IMR-90 (cell line): ENCODE measurements around the gene ACHE. TPM values are rescaled to one million over a fixed set of nuclear protein-coding genes. Genes with fewer than 3 reads are reported as not detected.

ENCODE experiments used
- ATAC-seq: fragments of 200-7000 bp; cut with Tn5 transposase; 2 replicates; pipeline ENCODE4 v1.9.1; 2020; ENCODE audit warnings: low read depth, mild to moderate bottlenecking, moderate library complexity
- BruUV-seq: library from RNA; stranded (reverse); fragments of 400-500 nt; replicated peaks from 2 replicates; lab custom pipeline; 2021; lab: Mats Ljungman, UMichigan
- CTCF ChIA-PET: fragments of 300-600 bp; formaldehyde crosslinking; extraction: SDS; loops from one replicate; lab custom pipeline; 2021; ENCODE audit warnings: antibody characterized with exemption; lab: Yijun Ruan, JAX
- POLR2A ChIA-PET: fragments of 300-600 bp; sonication (Branson Sonifier 250); formaldehyde crosslinking; loops from one replicate; lab custom pipeline; 2022; ENCODE audit warnings: antibody characterized with exemption; ENCODE audit not compliant: unreplicated experiment; lab: Charles Lee
- DNase-seq: peaks from one replicate; pipeline ENCODE4 v3.0.0; 2013
- H2AFZ ChIP-seq: replicated peaks from 2 replicates; pipeline ENCODE3; 2013; ENCODE audit warnings: low read length, mild to moderate bottlenecking; ENCODE audit not compliant: poor library complexity
- H2AK5ac ChIP-seq: 2 replicates; pipeline ENCODE4 v1.6.1; 2013; ENCODE audit warnings: low read depth, low read length, inconsistent platforms
- H2AK9ac ChIP-seq: replicated peaks from 2 replicates; pipeline ENCODE3; 2013; ENCODE audit warnings: mild to moderate bottlenecking, low read depth, low read length, moderate library complexity; ENCODE audit not compliant: poor library complexity
- H2BK120ac ChIP-seq: 2 replicates; pipeline ENCODE4 v1.6.1; 2013; ENCODE audit warnings: low read depth, low read length, inconsistent platforms
- H2BK15ac ChIP-seq: 3 replicates; pipeline ENCODE4 v1.6.1; 2013; ENCODE audit warnings: low read depth, low read length, inconsistent platforms
- H2BK20ac ChIP-seq: 2 replicates; pipeline ENCODE4 v1.6.1; 2013; ENCODE audit warnings: low read depth, mild to moderate bottlenecking, inconsistent platforms, low read length, moderate library complexity
- H2BK5ac ChIP-seq: 2 replicates; pipeline ENCODE4 v1.6.1; 2013; ENCODE audit warnings: mild to moderate bottlenecking, low read depth, low read length, inconsistent platforms; ENCODE audit not compliant: poor library complexity, severe bottlenecking
- H3K14ac ChIP-seq: replicated peaks from 2 replicates; pipeline ENCODE4 v1.6.1; 2013; ENCODE audit warnings: low read depth, low read length, inconsistent platforms
- H3K18ac ChIP-seq: 2 replicates; pipeline ENCODE4 v1.6.1; 2013; ENCODE audit warnings: low read depth, low read length, control low read depth
- H3K23ac ChIP-seq: 2 replicates; pipeline ENCODE4 v1.6.1; 2013; ENCODE audit warnings: low read depth, low read length, inconsistent platforms
- H3K27ac ChIP-seq: 2 replicates; pipeline ENCODE4 v1.5.1; 2013; ENCODE audit warnings: mild to moderate bottlenecking, control low read depth, low read length; ENCODE audit not compliant: insufficient read depth
- H3K27me3 ChIP-seq: 2 replicates; pipeline ENCODE4 v1.6.1; 2013; ENCODE audit warnings: low read length; ENCODE audit not compliant: control insufficient read depth, insufficient read depth
- H3K36me3 ChIP-seq: 2 replicates; pipeline ENCODE4 v1.6.1; 2013; ENCODE audit warnings: low read length, mixed read lengths; ENCODE audit not compliant: control insufficient read depth, insufficient read depth
- H3K4ac ChIP-seq: 2 replicates; pipeline ENCODE4 v1.6.1; 2013; ENCODE audit warnings: low read depth, low read length, inconsistent platforms
- H3K4me1 ChIP-seq: 2 replicates; pipeline ENCODE4 v1.6.1; 2013; ENCODE audit warnings: low read length, mixed read lengths; ENCODE audit not compliant: control insufficient read depth, insufficient read depth
- H3K4me2 ChIP-seq: 2 replicates; pipeline ENCODE4 v1.6.1; 2013; ENCODE audit warnings: low read depth, mild to moderate bottlenecking, control low read depth, low read length, moderate library complexity
- H3K4me3 ChIP-seq: 2 replicates; pipeline ENCODE4 v1.5.1; 2013; ENCODE audit warnings: low read depth, mild to moderate bottlenecking, control low read depth, low read length, moderate library complexity; ENCODE audit not compliant: insufficient read depth
- H3K56ac ChIP-seq: 2 replicates; pipeline ENCODE4 v1.6.1; 2013; ENCODE audit warnings: low read length, inconsistent platforms; ENCODE audit not compliant: insufficient read depth; ENCODE audit errors: extremely low read depth
- H3K79me1 ChIP-seq, 2 experiments: 2 replicates each; pipeline ENCODE4 v1.6.1; 2013; ENCODE audit warnings: low read length in 2 of 2, inconsistent platforms in 1 of 2, low read depth in 1 of 2
- H3K9ac ChIP-seq: 2 replicates; pipeline ENCODE4 v1.6.1; 2013; ENCODE audit warnings: low read depth, low read length, control low read depth
- H3K9me1 ChIP-seq: 2 replicates; pipeline ENCODE4 v1.6.1; 2013; ENCODE audit warnings: low read length, inconsistent platforms; ENCODE audit not compliant: insufficient read depth
- H3K9me3 ChIP-seq: 2 replicates; pipeline ENCODE4 v1.6.1; 2013; ENCODE audit warnings: low read length; ENCODE audit not compliant: control insufficient read depth, insufficient read depth
- H4K20me1 ChIP-seq: 2 replicates; pipeline ENCODE4 v1.6.1; 2013; ENCODE audit warnings: low read length, inconsistent platforms; ENCODE audit not compliant: insufficient read depth
- H4K5ac ChIP-seq: 2 replicates; pipeline ENCODE4 v1.6.1; 2013; ENCODE audit warnings: mild to moderate bottlenecking, low read depth, low read length, control low read depth
- H4K8ac ChIP-seq, 2 experiments: 2 replicates each; pipeline ENCODE4 v1.6.1; 2013; ENCODE audit warnings: low read depth in 2 of 2, low read length in 2 of 2, control low read depth in 1 of 2, inconsistent platforms in 1 of 2
- H4K91ac ChIP-seq: 2 replicates; pipeline ENCODE4 v1.6.1; 2013; ENCODE audit warnings: low read depth, low read length, inconsistent platforms; ENCODE audit not compliant: insufficient read depth
- BHLHE40 ChIP-seq: fragments of 150-350 bp; IDR thresholded peaks from 2 replicates; pipeline ENCODE4 v1.6.1; 2016; ENCODE audit warnings: mild to moderate bottlenecking, low read depth, low read length
- CHD1 ChIP-seq: IDR thresholded peaks from 2 replicates; pipeline ENCODE4 v1.6.1; 2012; ENCODE audit warnings: low read depth, low read length, improper control_type of control experiment
- CTCF ChIP-seq: conservative IDR thresholded peaks from 2 replicates; pipeline ENCODE4 v1.5.1; 2012; ENCODE audit warnings: mild to moderate bottlenecking, low read depth, low read length, improper control_type of control experiment
- ELK1 ChIP-seq: fragments of 150-350 bp; IDR thresholded peaks from 2 replicates; pipeline ENCODE4 v1.6.1; 2016; ENCODE audit warnings: low read depth, mild to moderate bottlenecking, low read length, moderate library complexity, borderline replicate concordance
- FOS ChIP-seq: fragments of 150-350 bp; IDR thresholded peaks from 2 replicates; pipeline ENCODE4 v1.6.1; 2016; ENCODE audit warnings: low read depth, low read length
- MAFK ChIP-seq: IDR thresholded peaks from 2 replicates; pipeline ENCODE4 v1.6.1; 2012; ENCODE audit warnings: low read depth, low read length, improper control_type of control experiment
- MXI1 ChIP-seq: IDR thresholded peaks from 2 replicates; pipeline ENCODE4 v1.6.1; 2012; ENCODE audit warnings: low read depth, mild to moderate bottlenecking, low read length, moderate library complexity, borderline replicate concordance
- NFE2L2 ChIP-seq: fragments of 150-350 bp; IDR thresholded peaks from 2 replicates; pipeline ENCODE4 v1.6.1; 2016; ENCODE audit warnings: low read depth, mild to moderate bottlenecking, low read length
- RCOR1 ChIP-seq: IDR thresholded peaks from 2 replicates; pipeline ENCODE4 v1.6.1; 2012; ENCODE audit warnings: mild to moderate bottlenecking, low read length, improper control_type of control experiment; ENCODE audit not compliant: insufficient replicate concordance
- RFX5 ChIP-seq: IDR thresholded peaks from 2 replicates; pipeline ENCODE4 v1.8.0; 2012; ENCODE audit warnings: low read depth, mild to moderate bottlenecking, low read length, moderate library complexity
- SMC3 ChIP-seq: fragments of 150-350 bp; IDR thresholded peaks from 2 replicates; pipeline ENCODE4 v1.6.1; 2016; ENCODE audit warnings: low read depth, mild to moderate bottlenecking, antibody characterized with exemption, low read length, moderate library complexity
- USF2 ChIP-seq: fragments of 150-350 bp; IDR thresholded peaks from 2 replicates; pipeline ENCODE4 v1.6.1; 2017; ENCODE audit warnings: mild to moderate bottlenecking, antibody characterized with exemption, low read length, low read depth
- WGBS, 2 experiments: methylation state at CpG; one replicate each; pipeline versions ENCODE4 v1.1.5 to v1.1.7; 2013; ENCODE audit warnings: missing lambda C conversion rate in 2 of 2; ENCODE audit not compliant: insufficient read length in 1 of 2; ENCODE audit errors: extremely low coverage in 2 of 2; 5-methylcytosine and 5-hydroxymethylcytosine counted together
- dilution Hi-C: fragments of 300-500 bp; cut with HindIII; formaldehyde crosslinking; loops from one replicate; pipeline ENCODE4 v1.14.3; 2018; ENCODE audit warnings: low sequenced_read_pairs; ENCODE audit not compliant: unreplicated experiment
- in situ Hi-C: fragments of 300-500 bp; cut with MboI; formaldehyde crosslinking; loops from 3 replicates; pipeline ENCODE4 v1.14.3; 2019; ENCODE audit warnings: low sequenced_read_pairs, inconsistent platforms, mixed read lengths
- intact Hi-C: fragments of 100-400 bp; cut with micrococcal nuclease; formaldehyde crosslinking; loops from 2 replicates; pipeline ENCODE4 v1.10.0; 2022
- polyA plus RNA-seq, 3 experiments: library from polyadenylated mRNA; depleted of rRNA; stranded (reverse); fragments of >200 nt; gene quantifications; 2 replicates each; pipeline ENCODE4 v1.2.3, GENCODE V29; 2012; ENCODE audit warnings: low replicate concordance in 1 of 3
- total RNA-seq: library from RNA; depleted of rRNA; stranded (reverse); fragments of >200 nt; gene quantifications from 2 replicates; pipeline ENCODE4 v1.2.3, GENCODE V29; 2012

Gene ACHE
- total and polyA plus RNA-seq, 2 of the 4 experiments (the other 2 are of a cell fraction): 0.41 TPM; not detected in 1

- peak within 1 kb of the TSS; percentile 84 for H3K4ac ChIP-seq
- H2AK9ac ChIP-seq: peak within 1 kb of the TSS; percentile 98
- peak within 1 kb of the TSS; percentile 66 for H4K91ac ChIP-seq
- peak within 1 kb of the TSS; percentile 99 for H2AFZ ChIP-seq
- no peaks in the 10 kb centered on the region for H3K9me3 ChIP-seq
- H3K9ac ChIP-seq: peak within 1 kb of the TSS; percentile 83
- intact Hi-C loops: loop anchor here (1.0 to 5.0 kb wide), 4 partner anchors 50 to 240 kb away; partner anchors contain the start of genes EPO and MOSPD3
- in situ Hi-C loops: loop anchor here (25.0 kb wide), 2 partner anchors 265 to 390 kb away; partner anchors contain the start of genes FBXO24, LRCH4 and SPACDR
- H3K36me3 ChIP-seq: peaks cover 4% of the 10 kb centered on the region; the same call in 1 of the 2 replicates
- H3K18ac ChIP-seq: no peak within 1 kb of the TSS
- H3K4me2 ChIP-seq: peak within 1 kb of the TSS; percentile 91
- peak within 1 kb of the TSS; percentile 79 for H3K4me3 ChIP-seq
- peak within 1 kb of the TSS; percentile 44; the same call in 1 of the 2 replicates for H3K56ac ChIP-seq
- no peaks in the 10 kb centered on the region; the same call in 1 of the 2 replicates for H4K20me1 ChIP-seq
- dilution Hi-C loops: no loop called here
- H4K5ac ChIP-seq: no peak within 1 kb of the TSS
- peaks cover 8 to 17% of the 10 kb centered on the region in 2 experiments for H3K79me1 ChIP-seq
- WGBS, 2 experiments: 0% methylated on average over 50 of the region's 71 CpGs; no CpG with 5 or more reads in 1 of the 2 experiments
- peak within 1 kb of the TSS; percentile 52; the same call in 1 of the 2 replicates for H2AK5ac ChIP-seq
- CTCF ChIA-PET: interaction anchor here (0.6 to 2.5 kb wide), 15 partner anchors 10 to 249 kb away, joined by 3 to 27 read pairs (median 4); partner anchors contain the start of genes EPO, GIGYF1, POP7 and TRIP6
- DNase-seq (peak; percentile 85), ATAC-seq (peak; percentile 99)
- H2BK120ac ChIP-seq: peak within 1 kb of the TSS; percentile 77
- peak within 1 kb of the TSS; percentile 94 for H3K14ac ChIP-seq
- H3K4me1 ChIP-seq: no peaks in the 10 kb centered on the region
- POLR2A ChIA-PET: interaction anchor here (0.6 to 1.1 kb wide), 3 partner anchors 23 to 505 kb away, joined by 3 read pairs; partner anchors contain the start of genes EPHB4 and SRRT
- no peaks in the 10 kb centered on the region for H3K27me3 ChIP-seq
- no peak within 1 kb of the TSS for H2BK5ac ChIP-seq
- H3K23ac ChIP-seq: peak within 1 kb of the TSS; percentile 96; the same call in 1 of the 2 replicates
- peak within 1 kb of the TSS; percentile 41 for H3K27ac ChIP-seq
- no TSS peak for BruUV-seq
- no peaks in the 10 kb centered on the region; the same call in 1 of the 2 replicates for H3K9me1 ChIP-seq
- no peak within 1 kb of the TSS for H2BK20ac ChIP-seq
- no peak within 1 kb of the TSS for H2BK15ac ChIP-seq
- peak within 1 kb of the TSS in 1 of 2 experiments; percentile 84; a peak in 3 of 4 replicates for H4K8ac ChIP-seq
- TF ChIP-seq CTCF (peak; percentile 95), ELK1 (no peak), FOS (no peak), USF2 (peak; percentile 70), NFE2L2 (no peak), MXI1 (peak; percentile 99), CHD1 (no peak), RCOR1 (no peak), MAFK (no peak), SMC3 (peak; percentile 91), BHLHE40 (peak; percentile 88), RFX5 (no peak)
Observed at GRCh38 chr7:100852048-100852872, 43.4 kb downstream of the ACHE start, which contains the start of gene SLC12A9. Gene SLC12A9 (plus strand): TSS chr7:100852713. CDS start chr7:100854198, 1,485 bp downstream.
